ENCODE data around the gene FHL3.

DNA sequence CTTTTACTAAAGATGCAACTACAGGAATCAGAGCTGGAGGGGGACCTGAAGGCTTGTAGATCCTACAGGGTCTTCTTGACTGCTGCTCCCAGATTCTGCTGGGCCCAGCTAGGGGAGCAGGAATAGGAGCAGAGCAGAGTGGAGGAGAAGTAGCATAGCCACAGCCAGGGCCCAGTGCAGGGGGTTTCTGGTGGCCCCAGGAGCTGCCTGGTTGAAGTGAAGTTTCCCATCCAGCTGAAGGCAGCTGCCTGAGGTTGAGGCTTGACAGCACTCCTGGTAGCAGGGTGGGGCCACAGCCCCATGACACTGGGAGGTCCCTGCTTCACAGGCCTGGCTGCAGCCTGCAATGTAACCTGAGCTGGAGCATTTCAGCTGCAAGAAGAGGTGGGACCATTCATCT lies 56.5 kb downstream of the FHL3 start:
- TF ChIP-seq POLR2AphosphoS5 (IDR thresholded peaks at IDR 0.05; ENCODE audit: insufficient read depth in 1 of 2, low read depth in 1 of 2) (no peak), POLR2A (IDR thresholded peaks at IDR 0.05) (no peak)
- TF ChIP-seq, protein P1, sequence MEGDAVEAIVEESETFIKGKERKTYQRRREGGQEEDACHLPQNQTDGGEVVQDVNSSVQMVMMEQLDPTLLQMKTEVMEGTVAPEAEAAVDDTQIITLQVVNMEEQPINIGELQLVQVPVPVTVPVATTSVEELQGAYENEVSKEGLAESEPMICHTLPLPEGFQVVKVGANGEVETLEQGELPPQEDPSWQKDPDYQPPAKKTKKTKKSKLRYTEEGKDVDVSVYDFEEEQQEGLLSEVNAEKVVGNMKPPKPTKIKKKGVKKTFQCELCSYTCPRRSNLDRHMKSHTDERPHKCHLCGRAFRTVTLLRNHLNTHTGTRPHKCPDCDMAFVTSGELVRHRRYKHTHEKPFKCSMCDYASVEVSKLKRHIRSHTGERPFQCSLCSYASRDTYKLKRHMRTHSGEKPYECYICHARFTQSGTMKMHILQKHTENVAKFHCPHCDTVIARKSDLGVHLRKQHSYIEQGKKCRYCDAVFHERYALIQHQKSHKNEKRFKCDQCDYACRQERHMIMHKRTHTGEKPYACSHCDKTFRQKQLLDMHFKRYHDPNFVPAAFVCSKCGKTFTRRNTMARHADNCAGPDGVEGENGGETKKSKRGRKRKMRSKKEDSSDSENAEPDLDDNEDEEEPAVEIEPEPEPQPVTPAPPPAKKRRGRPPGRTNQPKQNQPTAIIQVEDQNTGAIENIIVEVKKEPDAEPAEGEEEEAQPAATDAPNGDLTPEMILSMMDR (IDR thresholded peaks at IDR 0.05): no peak

Data from vagina (tissue), 2 donors.